HG03097 (cell line): ENCODE results near the gene PCBP4.
A peak's percentile ranks its signal among the peaks of the same experiment; 100 is the strongest.

Source experiments
- ATAC-seq: cut with Tn5 transposase; IDR thresholded peaks from one replicate; pipeline ENCODE4 v1.9.1; 2021; ENCODE audit not compliant: unreplicated experiment, low FRiP score

PCBP4 gene

DNA sequence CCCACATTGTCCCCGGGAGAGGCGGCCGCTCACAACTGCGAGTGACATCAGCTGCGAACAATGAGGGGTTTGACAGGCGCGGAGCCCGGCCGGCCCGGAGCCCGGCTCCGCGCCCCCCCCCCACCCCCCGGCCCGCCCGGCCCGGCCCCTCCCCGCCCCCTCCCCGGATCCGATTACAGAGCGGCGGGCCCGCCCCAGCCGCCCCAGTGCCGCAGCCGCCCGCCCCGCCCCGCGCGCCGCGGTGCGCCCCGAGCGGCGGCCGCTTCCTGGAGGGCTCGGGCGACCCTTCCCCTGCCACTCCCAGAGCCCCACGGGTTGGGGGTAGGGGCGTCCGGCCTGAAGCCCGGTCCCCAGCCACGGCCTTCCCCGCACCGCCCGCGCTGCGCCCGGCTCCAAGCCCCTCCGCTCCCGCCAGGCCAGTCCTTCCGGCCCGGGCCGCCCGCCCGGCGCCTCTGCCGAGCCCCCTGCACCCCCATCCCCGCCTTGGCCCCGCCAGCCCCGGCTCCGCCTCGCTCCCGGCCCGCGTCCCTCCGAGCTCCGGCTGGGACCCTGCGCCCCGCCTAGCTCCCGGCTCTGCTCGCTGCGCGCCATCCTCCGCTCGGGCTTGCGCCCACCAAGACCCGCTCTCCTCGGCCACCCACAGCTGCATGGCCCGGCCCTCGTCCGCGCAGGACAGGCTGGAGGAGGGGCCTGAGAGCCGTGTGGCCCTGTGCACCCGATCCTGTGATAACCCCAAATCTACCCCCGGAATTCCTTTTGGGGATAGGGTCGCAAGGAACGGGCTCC lies at the start of gene PCBP4:
PCBP4 (minus strand) TSS at position 71 of the 786 bp plus-strand sequence. CDS start 6,214 bp downstream, outside the sequence.
- no peak for ATAC-seq

DNA sequence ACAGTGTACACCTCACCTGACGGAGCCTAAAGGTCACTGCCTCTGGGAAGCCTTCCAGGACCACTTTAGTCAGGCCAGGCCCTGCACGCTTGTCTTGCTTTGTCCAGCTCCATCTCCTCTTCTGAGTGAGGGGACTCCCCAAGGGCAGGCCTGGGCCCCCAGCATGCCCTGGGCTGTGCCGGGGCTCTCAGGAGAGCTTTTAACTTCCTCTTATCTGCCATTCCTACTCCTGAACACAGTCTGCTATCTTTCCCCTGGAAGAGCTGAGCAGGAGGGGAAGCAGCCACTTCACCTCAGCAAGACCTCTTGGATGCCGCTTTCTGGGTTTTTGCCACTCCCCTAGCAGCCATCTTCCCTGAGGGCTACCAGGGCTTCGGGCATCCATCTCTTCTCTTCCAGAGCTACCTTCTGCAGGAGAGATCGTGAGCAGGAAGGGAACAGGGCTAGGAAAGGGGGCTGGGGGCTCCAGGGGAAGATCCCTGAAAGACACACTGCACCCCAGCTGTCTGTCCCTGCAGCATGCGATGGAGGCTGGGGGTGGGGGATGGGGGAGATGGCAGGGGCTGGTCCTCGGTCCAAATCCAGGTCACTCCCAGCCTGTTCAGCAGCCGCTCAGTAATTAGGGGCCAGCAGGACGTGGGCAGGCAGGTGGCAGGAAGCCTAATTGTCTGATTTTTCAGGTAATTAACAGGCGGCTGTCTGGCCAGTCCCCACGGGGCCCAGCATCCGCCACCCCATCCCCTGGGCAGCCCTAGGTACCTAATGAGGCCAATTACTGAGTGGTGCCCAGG lies 48.4 kb upstream of the PCBP4 start:
- ATAC-seq, result no peak

DNA sequence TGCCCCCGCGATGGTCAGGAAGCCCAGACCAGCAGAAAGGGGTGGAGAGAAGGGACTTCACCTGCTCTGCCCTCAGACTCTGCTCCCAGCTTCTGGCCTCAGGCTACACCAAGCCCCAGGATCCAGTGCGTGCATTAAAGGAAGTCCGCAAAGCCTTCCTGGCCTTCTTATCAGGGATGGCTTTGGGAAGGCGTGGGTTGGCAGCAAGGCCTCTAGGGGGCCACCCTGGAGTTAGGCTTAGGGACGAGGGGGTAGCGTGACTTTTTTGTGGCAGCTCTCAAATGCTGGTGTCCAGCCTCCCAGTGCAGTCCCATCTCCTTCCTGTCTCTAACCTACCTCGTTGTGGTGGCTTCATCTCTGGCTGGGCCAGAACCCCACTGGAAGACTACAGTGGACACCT lies 47.4 kb upstream of the PCBP4 start:
- no peak for ATAC-seq

DNA sequence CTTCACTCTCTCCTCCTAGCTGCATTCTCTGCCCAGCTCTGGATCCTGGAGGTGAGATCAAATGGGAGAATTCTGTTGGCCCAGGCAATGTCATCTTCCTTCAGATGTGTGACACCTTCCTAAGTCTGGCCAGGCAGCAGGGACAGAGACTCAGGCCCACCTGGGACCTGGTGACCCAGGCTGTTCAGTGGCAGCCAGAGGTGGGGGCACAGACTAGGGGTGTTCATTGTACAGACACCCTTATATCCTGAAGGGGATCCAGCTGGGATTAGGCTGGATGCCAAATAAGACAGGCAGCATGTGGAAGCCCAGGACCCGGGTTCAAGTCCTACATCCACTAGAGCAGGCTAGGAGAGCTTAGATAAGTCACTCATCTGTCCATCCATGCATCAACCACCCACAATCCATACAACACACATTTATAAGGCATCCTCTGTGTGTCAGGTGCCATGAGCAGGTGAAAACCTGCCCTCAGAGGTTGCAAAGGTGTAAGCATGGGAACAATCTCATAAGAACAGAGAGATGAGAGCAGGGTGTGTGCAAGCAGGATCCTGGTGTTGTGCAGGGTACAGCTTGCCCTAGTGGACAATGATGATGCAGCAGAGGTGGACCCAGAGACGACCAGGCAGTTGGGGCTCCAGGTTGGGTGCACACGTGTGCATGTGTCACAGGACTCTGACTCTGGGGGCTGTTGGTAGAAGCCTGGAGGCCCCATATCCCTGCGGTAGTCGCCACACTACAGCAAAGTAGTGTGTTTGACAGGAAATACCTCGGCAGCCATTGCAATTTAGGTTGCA lies 46.7 kb upstream of the PCBP4 start:
- no peak for ATAC-seq

DNA sequence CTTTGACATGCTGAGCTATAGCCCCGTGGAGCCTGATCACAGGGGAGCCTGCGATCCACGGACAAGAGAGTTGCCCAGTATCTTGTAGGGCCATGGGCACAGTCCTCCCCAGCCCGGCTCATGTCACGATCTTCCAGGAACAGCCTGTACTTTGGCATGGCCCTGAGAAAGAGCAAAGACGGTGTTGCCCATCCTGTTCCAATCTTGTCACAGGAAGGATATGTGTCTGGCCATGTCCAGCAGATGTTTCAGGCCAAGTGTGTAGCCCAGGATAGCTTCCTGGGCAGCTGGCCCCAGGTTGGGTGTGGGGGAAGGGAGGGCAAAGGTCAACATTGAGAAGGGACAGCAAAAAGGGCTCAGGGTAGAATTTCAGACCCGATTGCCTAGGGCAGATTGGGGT lies 45.4 kb upstream of the PCBP4 start:
- ATAC-seq, result no peak

DNA sequence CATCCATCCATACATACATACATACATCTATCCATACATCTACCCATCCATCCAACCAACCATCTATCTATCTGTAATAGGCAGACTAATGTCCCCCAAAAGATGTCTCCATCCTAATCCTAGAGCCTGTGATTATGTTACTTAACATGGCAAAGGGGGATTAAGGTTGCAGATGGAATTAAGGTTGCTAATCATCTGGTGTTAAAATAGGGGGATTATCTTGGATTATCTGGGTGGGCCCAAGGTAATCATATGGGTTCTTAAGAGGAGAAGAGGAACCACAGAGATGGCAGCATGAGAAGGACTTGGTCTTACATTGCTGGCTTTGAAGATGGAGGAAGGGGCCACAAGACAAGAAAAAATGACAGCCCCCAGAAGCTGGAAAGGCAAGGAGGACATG lies 43.2 kb upstream of the PCBP4 start:
- ATAC-seq, result no peak

DNA sequence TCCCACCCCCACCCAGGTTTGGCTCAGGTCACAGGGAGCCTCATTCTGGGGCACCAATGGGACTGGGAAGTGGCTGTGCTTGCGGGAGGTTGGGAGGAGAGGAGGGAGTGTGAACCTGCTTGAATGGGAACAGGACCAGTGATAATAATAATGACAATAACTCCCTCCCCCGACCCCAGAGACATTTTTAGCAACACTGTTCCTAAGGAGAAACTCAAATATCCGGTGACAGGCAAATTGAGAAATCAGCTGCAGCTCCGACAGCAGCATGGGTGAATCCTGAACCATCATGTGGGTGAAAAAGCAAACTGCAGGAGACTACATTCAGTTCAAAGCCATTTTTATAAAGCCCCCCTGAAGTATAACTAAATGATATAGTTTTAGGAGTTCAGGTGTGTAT lies 40.0 kb upstream of the PCBP4 start:
- ATAC-seq, result no peak

DNA sequence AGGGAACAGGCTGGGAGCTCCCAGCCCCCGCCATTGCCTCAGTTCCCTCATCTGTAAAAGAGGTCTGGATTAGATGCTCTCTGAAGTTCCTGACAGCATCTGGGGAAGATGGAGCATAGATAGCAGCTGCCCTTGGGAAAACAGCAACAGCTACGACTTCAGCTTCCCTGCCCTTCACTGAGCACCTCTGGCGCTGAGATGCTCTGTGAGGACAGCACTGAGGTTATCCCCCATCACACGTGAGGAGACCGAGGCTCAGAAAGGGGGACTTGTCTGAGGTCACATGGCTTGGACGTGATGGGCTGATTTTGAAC lies 39.5 kb upstream of the PCBP4 start:
- ATAC-seq, result no peak

DNA sequence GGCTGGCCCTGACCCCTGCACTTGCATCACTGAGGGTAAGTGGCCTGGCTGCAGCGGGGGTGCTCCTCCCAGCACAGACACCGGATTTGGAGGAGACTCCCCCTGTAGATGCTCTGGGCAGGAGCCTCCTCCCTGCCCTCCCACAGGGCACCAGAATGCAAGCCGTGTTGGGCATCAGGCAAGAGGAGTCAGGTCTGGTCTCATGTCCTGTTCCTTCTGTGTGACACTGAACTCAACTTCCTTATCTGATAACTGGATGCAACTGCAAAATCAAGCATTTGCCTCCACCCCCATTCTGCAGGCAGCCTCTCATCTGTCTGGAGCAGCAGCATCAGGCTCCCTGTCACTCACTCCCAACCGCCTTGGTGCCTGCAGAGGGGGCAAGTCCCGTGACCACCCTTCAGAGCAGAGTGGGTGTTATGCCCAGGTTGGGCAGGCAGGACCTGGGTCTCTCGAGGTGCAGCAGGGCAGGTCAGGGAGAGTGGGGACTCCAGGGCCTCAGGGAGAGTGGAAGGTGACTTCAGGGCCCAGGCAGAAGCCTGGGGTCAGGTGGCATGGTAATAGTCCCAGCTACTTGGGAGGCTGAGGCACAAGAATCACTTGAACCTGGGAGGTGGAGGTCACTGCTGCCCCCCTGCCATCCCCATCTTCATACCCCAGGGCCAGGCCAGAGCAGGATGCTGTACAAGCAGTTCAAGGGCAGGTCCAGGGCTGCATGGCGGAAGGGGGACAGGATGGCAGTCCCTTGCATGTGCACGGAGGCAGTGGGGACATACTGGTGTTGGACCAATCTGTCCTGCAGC lies 39.0 kb upstream of the PCBP4 start:
- no peak for ATAC-seq

DNA sequence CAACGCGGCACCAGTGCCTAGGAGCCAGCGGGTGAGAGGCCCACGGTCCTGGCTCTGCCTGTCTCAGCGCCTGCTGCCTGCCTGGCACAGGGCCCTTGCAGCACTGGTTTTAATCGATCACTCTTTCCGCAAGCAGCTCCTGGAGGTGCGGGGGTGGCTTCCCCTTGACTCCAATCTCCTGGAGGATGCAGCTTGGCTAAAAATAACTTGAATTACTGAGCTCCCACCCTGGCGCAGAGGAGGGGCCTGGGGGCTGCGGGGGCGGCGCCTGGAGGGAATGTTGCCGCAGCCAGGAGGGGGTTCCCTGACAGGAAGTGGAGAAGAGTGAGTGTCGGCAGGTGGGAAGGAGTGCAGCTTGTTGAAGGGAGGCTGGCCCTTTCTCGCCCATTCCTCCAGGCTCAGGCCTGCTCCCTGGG lies 38.3 kb upstream of the PCBP4 start:
- ATAC-seq, result no peak

DNA sequence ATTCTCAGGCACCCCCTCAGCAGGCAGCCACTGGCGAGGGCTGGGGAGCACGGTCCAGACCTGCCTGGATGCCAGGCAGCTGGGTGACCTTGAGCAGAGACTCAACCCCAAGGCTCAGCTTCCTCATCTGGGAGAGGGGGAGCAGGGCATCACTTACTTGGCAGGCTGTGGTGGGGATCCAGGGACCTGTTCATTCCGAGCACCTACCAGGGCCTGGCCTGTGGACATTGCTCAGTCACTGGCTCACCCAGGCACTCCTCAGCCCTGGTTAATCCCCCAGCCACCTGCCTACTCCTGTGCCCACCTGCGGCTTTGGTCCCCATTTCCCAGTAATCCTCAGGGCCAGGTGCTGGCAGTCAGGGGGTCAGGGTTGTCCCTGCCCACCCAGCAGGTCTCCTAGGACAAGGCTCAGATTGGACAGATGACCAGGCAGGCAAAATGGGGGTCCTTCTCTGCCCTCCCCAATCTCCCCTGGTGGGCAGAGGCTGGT lies 37.7 kb upstream of the PCBP4 start:
- no peak for ATAC-seq

DNA sequence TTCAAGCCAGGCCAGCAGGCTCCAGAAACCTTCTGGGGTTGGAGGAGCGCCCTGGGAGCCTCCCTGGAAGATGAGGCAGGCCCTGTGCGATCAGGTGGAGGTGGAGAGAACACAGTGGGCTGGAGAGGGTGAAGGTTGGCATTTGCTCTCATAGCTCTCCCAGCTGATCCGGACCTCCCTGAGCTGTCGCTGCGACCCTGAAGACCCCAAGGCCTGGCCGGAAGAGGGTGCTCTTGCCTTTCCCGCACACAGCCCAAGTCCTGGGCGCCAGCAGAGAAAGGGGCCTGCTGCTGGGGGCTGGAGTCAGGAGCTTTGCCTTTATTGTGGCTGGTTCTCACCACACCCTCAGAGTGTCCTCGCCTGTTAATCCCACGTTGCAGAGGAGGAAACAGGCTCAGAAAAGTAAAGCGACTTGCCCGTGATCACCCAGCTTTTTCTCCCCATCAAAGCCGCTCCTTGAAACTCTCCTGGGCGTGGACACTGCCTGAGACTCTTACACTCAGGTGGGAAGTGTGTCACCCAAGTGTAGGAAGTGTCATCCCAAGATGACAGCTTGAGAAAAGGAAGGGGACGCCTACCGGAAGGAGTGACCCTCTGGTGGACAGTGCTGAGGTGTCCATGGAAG lies 37.0 kb upstream of the PCBP4 start:
- ATAC-seq, result no peak

DNA sequence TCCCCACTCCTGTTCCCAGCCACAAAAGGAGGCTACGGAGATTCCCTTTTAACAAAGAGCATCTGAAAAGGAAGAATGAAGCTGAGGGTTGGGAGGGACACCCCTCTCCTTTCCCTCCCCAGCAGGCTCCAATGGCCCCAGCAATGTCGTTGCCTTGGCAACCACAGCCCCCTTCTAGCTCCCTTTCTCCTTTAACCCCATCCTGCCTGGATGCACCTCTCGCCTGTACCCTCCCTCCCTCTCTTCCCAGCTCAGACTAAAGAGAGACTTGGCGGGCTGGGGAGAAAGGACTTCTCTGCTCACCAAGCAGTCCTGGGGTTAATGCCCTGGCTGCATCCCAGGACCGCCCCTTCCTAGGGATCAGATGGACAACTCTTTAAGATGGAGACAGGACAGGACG lies 35.5 kb upstream of the PCBP4 start:
- ATAC-seq, result no peak

DNA sequence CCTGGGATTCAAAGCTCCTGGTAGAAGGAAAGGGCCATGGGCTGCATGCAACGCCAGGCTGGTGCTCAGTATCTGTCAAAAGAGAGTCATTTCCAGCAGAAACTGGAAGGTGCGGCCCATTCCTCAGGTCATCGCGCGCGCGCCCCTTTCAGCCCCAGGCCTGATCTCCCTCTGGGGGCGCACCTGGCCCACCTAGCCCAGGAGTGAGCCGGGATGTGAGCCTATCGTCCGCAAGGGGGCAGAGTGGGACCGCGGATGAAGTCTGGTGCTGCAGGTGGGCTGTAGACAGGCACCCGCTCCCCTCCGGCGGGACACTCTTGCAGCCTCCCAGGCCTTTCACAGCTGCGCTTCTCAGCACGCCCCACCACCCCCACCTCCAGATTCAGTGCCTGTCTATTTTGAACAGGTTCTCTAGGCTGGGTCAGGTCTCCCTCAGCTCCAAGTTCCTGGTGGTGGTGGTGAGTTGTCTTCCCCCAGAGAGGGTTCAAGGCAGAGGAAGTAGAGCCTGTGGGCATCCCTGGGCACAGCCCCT lies 34.3 kb upstream of the PCBP4 start:
- ATAC-seq, result peak; percentile 76

DNA sequence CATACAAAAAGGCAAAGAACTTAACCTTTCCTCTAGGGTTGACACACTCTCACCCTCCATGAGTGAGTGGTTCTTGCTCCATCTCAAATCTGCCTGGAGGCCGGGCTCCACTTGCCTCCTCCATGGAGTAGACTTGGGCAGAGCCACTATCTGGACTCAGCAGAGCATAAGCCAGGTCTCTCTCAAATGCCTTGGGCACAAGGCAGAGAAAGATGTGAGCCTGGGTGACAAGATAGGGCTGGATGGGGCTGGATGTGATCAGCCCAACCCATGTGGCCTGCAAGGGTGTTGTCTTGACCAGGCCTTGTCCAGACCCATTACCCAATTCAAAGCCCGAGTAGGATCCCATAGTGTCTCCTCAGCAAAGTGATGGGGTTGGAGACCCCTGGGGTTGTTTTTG lies 32.6 kb upstream of the PCBP4 start:
- no peak for ATAC-seq

DNA sequence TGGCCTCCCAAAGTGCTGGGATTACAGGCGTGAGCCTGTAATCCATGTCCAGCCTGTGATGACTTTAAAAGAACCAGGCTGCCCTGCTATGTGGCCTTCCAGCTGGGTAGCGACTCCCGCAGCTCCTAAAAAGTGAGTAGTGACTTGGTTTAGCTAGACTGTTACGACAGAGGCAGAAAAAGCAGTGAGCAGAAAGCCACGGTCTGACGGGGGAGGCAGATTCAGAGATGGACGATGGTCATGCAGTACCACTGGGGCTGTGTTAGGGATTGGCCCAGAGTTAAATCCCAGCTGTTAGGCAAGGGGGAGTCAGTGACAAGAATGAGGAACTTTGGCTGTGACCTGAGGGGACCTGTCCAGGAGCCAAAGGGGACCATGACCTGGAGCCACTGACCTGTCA lies 31.5 kb upstream of the PCBP4 start:
- ATAC-seq, result no peak

DNA sequence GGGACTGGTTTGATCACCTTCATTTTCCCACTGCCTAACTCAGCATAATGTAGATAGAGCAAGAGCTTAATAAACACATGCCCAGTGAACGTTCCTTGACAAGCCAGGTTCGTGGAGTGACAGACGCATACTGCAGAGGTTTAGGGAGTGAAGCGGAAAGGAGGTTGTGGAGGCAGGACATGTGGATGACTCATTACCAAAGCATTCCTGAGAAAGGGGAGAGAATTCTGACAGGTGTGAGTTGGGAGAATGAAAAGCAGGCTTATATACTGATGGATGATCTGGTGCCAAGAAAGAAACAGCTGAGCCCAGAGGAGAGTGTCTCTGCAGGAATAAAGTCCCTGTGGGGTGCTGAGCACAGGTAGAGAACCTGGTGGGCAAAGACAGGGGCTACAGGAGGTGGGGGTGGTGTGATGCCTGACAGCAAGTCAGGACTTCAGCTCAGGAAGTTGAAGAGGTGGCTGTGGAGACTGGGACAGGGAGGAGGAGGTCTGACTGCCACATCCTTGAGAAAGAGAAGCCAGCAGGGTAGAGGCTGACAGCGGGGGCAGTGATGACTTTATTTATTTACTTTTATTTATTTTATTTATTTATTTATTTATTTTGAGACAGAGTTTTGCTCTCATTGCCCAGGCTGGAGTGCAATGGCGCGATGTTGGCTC lies 30.8 kb upstream of the PCBP4 start:
- no peak for ATAC-seq

DNA sequence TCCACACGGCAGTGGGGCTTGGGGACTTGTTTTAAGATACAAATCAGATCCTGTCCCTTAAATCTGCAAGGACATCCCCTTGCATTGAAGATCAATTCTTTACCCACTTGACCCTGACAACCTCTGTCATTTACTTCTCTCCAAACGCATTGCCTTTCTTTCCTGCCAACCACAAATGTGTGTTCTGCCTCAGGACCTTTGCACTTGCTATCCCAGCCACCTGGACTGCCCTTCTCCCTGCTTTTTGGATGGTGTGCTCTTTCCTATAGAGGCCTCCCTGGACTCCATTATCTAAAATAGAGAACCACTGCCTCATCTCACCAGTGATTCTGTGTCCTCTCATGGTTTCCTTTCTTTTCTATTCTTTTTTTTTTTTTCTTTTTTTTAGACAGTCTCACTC lies 29.9 kb upstream of the PCBP4 start:
- ATAC-seq, result no peak
